GM19099 (cell line): ENCODE results near the gene FGF14.

Experiments
- POLR2A ChIP-seq: IDR thresholded peaks from 3 replicates; pipeline ENCODE4 v1.6.1; 2011; ENCODE audit warnings: low read depth; ENCODE audit not compliant: insufficient read length; ENCODE audit errors: extremely low read depth

Gene FGF14

GRCh38 chr13:102401766-102402165 lies at the start of gene FGF14:
FGF14 (minus strand) TSS chr13:102402048.
- TF ChIP-seq POLR2A, result no peak

DNA sequence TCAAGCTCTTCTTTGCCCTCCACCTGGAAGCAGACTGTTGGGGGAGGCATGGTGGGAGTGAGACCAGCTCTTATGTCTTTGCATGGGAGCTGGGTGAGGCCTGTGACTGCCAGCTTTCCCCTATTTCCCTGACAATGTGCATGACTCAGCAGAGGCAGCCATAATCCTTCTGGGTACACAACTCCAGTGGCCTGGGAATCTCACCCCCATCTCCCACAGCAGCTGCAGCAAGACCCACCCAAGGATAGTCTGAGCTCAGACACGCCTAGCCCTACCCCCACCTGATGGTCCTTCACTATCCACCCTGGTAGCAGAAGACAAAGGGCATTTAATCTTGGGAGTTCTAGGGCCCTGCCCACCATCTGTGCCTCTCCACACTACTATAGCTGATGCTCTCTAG lies 41.4 kb upstream of the FGF14 start:
- TF ChIP-seq POLR2A, result no peak

GRCh38 chr13:102441085-102441484 lies 39.2 kb upstream of the FGF14 start:
- TF ChIP-seq POLR2A, result no peak

DNA sequence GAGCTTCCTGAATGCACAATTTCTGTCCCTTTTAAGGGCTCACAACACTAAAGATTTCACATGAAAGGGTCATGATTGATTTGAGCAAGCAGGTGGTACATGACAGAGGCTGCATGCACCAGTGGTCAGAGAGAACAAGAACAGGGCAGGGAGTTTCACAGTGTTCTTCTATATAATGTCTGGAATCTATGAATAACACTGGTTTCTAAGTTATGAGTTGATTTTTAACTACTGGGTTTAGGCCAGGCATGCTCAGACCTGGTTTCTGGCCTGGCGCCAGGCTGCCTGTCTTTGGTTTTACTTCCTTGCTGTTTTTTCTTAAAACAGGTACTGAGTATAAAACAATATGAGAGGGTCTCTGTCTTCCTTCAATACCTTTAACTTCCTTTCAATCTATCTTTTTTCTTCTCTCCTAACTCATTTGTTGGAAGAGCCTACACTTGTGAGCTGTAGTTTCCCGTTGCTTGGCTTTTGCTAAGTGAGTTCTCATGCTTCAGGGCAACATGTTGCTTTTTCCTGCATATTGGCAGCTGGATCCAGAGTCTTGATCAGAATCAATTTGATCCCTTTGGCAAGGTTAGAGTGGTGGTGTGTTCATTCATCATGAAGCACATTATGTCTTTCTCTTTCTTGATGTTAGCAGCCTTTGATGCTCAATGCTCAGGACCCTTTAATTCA lies 38.5 kb upstream of the FGF14 start:
- no peak for TF ChIP-seq POLR2A

DNA sequence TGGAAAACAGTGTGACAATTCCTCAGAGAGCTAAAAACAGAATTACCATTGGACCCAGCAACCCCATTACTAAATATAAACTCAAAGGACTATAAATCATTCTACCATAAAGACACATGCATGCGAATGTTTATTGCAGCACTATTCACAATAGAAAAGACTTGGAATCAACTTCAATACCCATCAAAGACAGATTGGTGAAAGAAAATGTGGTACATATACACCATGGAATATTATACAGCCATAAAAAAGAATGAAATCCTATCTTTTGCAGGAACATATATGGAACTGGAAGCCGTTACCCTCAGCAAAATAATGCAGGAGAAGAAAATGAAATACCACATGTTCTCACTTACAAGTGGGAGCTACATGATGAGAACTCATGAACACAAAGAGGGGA lies 20.8 kb upstream of the FGF14 start:
- TF ChIP-seq POLR2A, result no peak

DNA sequence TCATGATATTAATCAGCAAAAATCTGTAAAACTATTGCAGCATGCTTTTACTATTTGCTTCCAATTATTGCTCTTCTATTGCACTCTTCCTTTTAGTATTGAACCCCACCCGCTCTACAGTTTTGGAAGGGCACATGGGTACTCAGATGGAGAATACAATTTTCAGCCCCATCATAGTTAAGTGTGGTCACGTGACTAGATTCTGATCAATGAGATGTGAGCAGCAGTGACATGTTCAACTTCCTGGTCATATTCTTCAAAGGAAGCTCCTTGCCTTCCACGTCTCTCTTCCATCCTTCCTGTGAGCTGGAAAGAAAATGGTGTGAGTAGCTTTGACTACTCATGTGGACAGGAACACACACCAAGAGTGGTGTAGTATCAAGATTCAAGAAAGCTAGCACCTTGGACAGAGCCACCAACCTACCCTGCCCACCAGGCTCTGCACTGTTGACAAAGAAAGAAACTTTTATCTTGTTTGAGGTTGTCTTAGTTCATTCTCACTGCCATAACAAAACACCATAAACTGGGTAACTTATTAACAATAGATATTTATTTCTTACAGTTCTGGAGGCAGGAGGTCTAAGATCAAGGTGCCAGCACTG lies 3.8 kb upstream of the FGF14 start:
- no peak for TF ChIP-seq POLR2A

DNA sequence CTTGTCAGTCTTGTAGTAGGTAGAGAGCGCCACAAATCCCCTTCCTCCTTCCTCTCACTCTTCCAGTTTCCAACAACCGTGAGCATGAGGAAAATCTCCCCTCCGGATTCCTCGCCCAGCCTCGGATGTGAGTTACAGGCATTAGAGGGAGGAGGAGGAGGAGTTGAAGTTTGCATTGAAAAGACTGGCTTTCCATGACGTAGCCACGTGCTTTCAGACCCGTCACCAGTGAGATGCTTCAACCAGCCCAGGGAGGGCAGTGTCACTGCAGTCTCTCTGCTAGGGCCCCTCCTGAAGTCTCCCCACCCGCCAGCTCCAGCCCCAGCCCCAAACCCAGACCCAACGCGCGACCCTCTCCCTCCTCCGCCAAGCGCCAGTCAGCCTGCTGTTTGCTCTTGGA lies 442 bp upstream of the FGF14 start:
- TF ChIP-seq POLR2A, result no peak

- no peak for TF ChIP-seq POLR2A
Observed at GRCh38 chr13:102401265-102401664, 583 bp downstream of the FGF14 start.

DNA sequence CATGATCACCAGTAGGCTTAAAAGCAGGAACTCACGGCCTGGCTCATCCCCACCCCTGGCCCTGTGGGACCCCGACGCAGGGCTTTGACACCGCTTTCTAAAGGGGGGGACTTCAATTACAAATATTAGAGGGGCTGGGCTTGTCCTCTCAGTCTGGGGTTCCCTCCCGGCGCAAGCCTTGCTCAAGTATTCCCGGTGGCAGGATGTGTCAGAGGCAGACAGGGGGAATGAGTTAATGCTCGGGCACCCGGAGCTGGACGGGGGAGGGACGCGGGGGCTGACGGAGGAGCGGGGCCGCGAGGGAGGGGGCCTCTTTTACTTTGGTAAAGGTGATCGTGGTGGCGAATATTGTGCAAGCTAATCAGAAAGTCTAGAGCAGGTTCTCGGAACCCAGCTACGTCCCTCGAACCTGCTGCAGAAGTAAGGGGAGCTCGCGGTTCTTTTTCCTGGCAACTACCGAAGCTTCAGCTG lies 1.1 kb downstream of the FGF14 start:
- no peak for TF ChIP-seq POLR2A

DNA sequence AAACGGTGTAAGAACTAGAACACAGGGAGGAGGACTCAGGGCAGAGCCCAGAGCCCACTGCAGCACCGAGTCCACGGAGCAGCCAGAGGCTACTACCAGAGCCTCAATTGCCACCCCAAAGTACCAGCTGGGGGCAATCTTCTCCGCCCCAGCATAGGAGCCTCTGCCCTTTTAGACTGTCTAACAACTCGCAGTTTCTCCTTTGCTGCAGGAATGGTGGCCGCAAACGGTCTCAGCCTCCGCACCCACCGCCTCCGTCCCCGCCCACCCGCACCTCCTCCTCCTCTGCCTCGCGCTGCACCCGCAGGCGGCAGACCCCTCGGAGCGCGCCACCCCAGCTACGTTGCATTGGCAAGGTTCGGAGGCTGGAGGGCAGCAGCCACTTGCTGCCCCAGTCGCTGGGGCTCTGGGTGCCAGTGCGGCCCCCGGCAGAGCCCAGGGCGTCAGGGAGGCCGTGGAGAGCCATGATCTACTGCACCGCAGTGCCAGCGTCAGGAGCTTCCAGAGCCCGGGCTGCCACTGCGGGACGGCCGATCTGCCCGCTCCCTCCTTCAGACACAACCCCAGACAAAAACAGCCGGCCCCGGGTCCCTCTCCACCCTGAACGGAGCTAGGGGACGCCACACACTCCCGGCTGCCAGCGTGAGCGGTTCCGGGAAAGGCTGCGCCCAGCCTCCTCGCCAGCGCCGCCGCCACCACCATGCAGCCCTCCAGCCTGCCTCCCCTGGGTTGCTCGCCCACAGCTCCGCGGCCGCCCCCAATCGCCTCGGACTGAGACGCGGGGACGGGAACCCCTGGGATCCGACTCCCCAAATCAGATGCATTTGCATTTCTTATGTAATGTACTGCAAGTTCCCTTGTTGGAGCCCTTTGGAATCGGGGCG lies 1.8 kb downstream of the FGF14 start:
- TF ChIP-seq POLR2A, result no peak

- no peak for TF ChIP-seq POLR2A
Observed at GRCh38 chr13:102395939-102396338, 5.9 kb downstream of the FGF14 start.

GRCh38 chr13:102395174-102395573 lies 6.7 kb downstream of the FGF14 start:
- TF ChIP-seq POLR2A, result no peak

DNA sequence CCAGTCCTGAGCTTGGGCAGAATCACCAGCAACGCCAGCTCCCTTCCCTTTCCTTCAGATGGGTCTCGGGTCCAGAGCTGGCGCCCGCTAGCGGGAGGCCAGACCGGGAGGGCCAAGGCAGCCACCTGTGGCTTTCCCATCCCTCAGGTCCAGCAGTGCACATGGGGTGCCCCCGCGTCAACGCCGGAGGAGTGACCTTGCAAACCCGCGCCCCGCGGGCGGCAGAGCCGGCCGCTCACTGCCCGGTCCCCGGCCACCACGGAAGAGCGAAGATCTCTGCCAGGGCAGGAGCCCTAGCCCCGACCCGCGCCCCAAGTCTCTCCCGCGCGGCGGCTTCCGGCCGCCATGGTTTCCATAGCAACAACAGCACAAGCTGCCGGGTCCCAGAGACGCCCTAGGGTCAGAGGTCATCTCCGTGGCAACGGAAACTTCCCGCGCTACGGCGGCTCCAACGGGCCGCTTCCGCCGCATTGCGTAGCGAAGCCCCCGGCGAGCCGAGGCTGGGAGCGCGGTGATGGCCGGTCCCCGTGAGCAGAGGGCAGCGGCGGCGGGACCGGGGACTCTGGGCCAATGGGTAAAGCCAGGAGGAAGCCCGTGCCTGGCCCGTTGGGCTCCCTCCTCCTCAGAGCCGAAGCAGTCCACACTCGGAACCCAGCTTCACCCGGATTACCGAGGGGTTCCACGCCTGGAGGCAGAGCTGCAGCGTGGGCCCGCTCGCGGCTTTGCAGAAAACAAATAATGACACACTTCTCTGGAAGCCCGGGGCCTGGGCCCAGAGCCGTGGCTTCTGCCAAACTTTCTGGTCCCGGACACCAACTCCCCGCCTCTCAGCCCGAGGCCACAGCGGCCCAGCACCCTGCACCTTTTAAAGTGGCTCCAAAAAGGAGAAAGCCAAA lies 7.4 kb downstream of the FGF14 start:
- peak; percentile 60 for TF ChIP-seq POLR2A

DNA sequence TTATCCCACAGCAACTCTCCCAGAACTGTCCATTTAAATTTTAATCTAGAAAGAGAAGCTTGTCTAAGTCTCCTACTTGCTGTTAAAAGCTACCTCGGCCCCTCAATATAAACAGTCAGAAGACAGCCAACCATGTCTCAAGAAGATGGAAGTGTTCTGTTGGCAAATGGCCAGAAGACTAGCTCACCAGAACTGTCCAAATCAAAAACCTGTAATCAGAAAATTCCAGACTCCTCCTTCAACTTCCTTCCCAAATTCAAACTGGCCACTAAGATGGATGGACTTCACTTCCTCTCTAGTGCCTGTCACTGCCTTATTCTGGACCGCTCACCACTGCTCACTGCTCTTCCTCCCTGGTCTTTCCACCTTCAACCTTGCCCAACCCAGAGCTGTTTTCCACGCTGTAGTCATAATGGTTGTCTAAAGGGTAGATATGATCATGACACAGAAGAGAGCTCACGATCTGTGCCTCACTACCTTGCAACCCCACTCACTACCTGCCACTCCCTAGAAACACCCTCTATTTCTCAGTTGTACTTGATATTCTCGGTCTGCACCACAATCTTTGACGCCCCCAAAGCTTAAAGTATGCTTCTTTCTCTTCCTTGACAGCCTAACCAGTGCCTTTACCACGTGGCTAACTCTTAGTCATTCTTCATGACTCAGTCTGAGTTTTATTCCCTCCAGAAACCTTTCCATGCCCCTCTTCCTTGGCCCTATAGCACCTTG lies 9.2 kb downstream of the FGF14 start:
- no peak for TF ChIP-seq POLR2A
